GM12875 (cell line): Measurements from ENCODE around the gene TNS1.

Experiments used
- H3K4me3 ChIP-seq: one replicate; pipeline ENCODE4 v1.5.1; 2011; ENCODE audit warnings: low read depth, low read length, control low read depth
- CTCF ChIP-seq: IDR thresholded peaks from 2 replicates; pipeline ENCODE4 v1.5.1; 2011; ENCODE audit warnings: low read depth, mild to moderate bottlenecking, control low read depth, inconsistent platforms, low read length, moderate library complexity, borderline replicate concordance; ENCODE audit not compliant: insufficient read depth

TNS1 gene

GRCh38 chr2:217972490-217972889, 30.3 kb downstream of the TNS1 start:
- TF ChIP-seq CTCF, result no peak
- no peak overlapping the region for H3K4me3 ChIP-seq

GRCh38 chr2:217972037-217972436, 30.8 kb downstream of the TNS1 start:
- TF ChIP-seq CTCF, result no peak
- no peak overlapping the region for H3K4me3 ChIP-seq

- no peak overlapping the region for H3K4me3 ChIP-seq
- TF ChIP-seq CTCF, result no peak
These were observed 31.6 kb downstream of the TNS1 start for GRCh38 chr2:217971166-217971565.

- no peak for TF ChIP-seq CTCF
- no peak overlapping the region for H3K4me3 ChIP-seq
These were observed 32.6 kb downstream of the TNS1 start for GRCh38 chr2:217970206-217970605.

GRCh38 chr2:217969588-217969987, 33.2 kb downstream of the TNS1 start:
- H3K4me3 ChIP-seq, result no peak overlapping the region
- TF ChIP-seq CTCF, result no peak

- H3K4me3 ChIP-seq, result no peak overlapping the region
- no peak for TF ChIP-seq CTCF
These were observed 34.8 kb downstream of the TNS1 start for GRCh38 chr2:217968023-217968422.

- no peak overlapping the region for H3K4me3 ChIP-seq
- TF ChIP-seq CTCF, result no peak
These were observed 36.2 kb downstream of the TNS1 start for GRCh38 chr2:217966423-217967070.
